SK-N-MC (cell line): ENCODE measurements around the gene SLCO4A1.

ENCODE experiments used
- DNase-seq: peaks from one replicate; pipeline ENCODE4 v3.0.0-alpha.2; 2011; ENCODE audit warnings: low read depth, low spot score
- H3K27ac ChIP-seq: fragments of 200-600 bp; sonication (generic); 2 replicates; pipeline ENCODE4 v1.5.1; 2016; ENCODE audit warnings: mixed run types
- H3K36me3 ChIP-seq: fragments of 200-600 bp; sonication (generic); 2 replicates; pipeline ENCODE4 v1.6.1; 2017; ENCODE audit warnings: antibody characterized with exemption, low read length, mixed read lengths; ENCODE audit not compliant: insufficient read depth
- H3K4me3 ChIP-seq: fragments of 200-600 bp; sonication (generic); 2 replicates; pipeline ENCODE4 v1.5.1; 2016
- H3K9ac ChIP-seq: fragments of 200-600 bp; sonication (generic); 2 replicates; pipeline ENCODE4 v1.8.0; 2017; ENCODE audit warnings: mixed run types, mixed read lengths; ENCODE audit not compliant: insufficient read length
- H3K9me3 ChIP-seq: fragments of 200-600 bp; sonication (generic); 2 replicates; pipeline ENCODE4 v1.6.1; 2017; ENCODE audit warnings: low read depth, mild to moderate bottlenecking, antibody characterized with exemption, low read length, moderate library complexity, mixed read lengths
- EZH2 ChIP-seq: fragments of 200-600 bp; sonication (generic); IDR thresholded peaks from one replicate; pipeline ENCODE4 v1.6.1; 2017; ENCODE audit warnings: antibody characterized with exemption
- FOXP2 ChIP-seq: optimal IDR thresholded peaks from 2 replicates; pipeline ENCODE3; 2011; ENCODE audit warnings: mild to moderate bottlenecking, moderate library complexity; ENCODE audit not compliant: insufficient read depth; ENCODE audit errors: extremely low read length, control extremely low read depth
- POLR2AphosphoS5 ChIP-seq: IDR thresholded peaks from 2 replicates; pipeline ENCODE4 v1.6.1; 2012; ENCODE audit warnings: mild to moderate bottlenecking, low read depth, low read length, borderline replicate concordance

Gene SLCO4A1

DNA sequence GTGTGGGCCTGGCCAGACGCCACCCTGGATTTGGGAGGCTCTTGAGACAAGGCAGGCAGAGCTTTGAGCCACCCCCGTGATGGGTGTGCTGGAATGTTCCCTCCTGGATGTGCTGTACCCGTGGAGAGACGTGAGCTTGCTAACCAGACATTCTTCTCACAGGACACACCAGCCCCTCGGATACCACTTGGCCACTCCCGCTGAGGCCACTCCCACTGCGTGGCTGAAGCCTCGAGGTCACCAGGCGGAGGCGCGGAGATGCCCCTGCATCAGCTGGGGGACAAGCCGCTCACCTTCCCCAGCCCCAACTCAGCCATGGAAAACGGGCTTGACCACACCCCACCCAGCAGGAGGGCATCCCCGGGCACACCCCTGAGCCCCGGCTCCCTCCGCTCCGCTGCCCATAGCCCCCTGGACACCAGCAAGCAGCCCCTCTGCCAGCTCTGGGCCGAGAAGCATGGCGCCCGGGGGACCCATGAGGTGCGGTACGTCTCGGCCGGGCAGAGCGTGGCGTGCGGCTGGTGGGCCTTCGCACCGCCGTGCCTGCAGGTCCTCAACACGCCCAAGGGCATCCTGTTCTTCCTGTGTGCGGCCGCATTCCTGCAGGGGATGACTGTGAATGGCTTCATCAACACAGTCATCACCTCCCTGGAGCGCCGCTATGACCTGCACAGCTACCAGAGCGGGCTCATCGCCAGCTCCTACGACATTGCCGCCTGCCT, 14.1 kb downstream of the SLCO4A1 start:
- Histone ChIP-seq H3K9me3 (no peaks in the 10 kb centered on the region), H3K27ac (no peak overlapping the region)
- DNase-seq, result no peak

GRCh38 chr20:62656919-62657588, 14.8 kb downstream of the SLCO4A1 start:
- Histone ChIP-seq H3K27ac (no peak overlapping the region), H3K36me3 (no peaks in the 10 kb centered on the region), H3K4me3 (no peak overlapping the region), H3K9ac (no peak overlapping the region), H3K9me3 (no peaks in the 10 kb centered on the region)
- no peak for TF ChIP-seq FOXP2
- no peak for TF ChIP-seq EZH2
- no peak for TF ChIP-seq POLR2AphosphoS5
- no peak for DNase-seq

More for the DNA sequence above, 14.1 kb downstream of the SLCO4A1 start:
- Histone ChIP-seq H3K36me3 (no peaks in the 10 kb centered on the region), H3K9ac (no peak overlapping the region), H3K4me3 (no peak overlapping the region)
- no peak for TF ChIP-seq EZH2

DNA sequence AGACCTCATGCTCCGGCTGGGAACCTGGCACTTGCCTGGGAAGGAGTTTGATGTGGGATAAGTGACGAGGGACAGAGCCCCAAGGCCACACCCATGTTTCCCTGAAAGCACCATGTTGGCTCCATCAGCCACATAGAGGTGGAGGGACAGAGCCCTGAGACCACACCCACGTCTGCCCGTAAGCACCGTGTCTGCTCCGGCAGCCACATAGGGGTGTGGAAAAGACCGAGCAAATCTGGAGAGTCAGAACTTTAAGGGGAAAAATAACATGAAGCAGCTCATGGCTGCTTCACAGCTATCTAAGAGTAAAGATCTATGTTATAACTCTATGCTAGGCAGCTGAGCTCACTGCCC, 15.3 kb downstream of the SLCO4A1 start:
- TF ChIP-seq FOXP2 (no peak), POLR2AphosphoS5 (no peak), EZH2 (no peak)
- Histone ChIP-seq H3K9ac (no peak overlapping the region), H3K4me3 (no peak overlapping the region), H3K9me3 (no peaks in the 10 kb centered on the region), H3K27ac (no peak overlapping the region), H3K36me3 (no peaks in the 10 kb centered on the region)
- DNase-seq, result no peak

DNA sequence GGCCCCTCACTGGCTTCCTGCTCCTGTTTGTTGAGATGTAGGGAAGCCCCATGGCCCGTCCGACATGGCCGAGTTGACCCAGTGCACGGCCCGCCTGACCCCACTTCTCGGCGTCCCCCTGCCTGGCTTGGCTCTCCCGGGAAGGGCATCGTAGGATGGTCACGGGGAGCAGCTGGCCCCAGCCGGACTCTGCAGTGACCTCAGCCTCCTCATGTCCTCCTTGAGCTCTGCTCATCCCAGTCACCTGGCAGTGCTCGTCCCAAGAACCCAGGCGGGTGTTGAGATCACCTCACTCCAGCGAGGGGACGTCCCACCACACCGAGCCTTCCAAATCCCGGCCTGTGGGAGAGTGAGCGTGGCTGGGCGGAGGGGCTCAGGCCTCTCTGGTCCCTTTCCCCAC, 15.7 kb downstream of the SLCO4A1 start:
- no peaks in the 10 kb centered on the region for H3K36me3 ChIP-seq
- no peak overlapping the region for H3K4me3 ChIP-seq
- H3K9me3 ChIP-seq, result no peaks in the 10 kb centered on the region
- H3K27ac ChIP-seq, result no peak overlapping the region
- no peak for TF ChIP-seq FOXP2
- TF ChIP-seq EZH2, result no peak
- no peak for TF ChIP-seq POLR2AphosphoS5
- H3K9ac ChIP-seq, result no peak overlapping the region
- DNase-seq, result no peak

- no peak overlapping the region for H3K9ac ChIP-seq
- TF ChIP-seq FOXP2 (no peak), POLR2AphosphoS5 (no peak), EZH2 (no peak)
- H3K9me3 ChIP-seq, result no peaks in the 10 kb centered on the region
- no peak overlapping the region for H3K4me3 ChIP-seq
- no peaks in the 10 kb centered on the region for H3K36me3 ChIP-seq
- no peak overlapping the region for H3K27ac ChIP-seq
- DNase-seq, result no peak
These were observed 16.4 kb downstream of the SLCO4A1 start for GRCh38 chr20:62658593-62659178.

- Histone ChIP-seq H3K4me3 (no peak overlapping the region), H3K36me3 (no peaks in the 10 kb centered on the region), H3K27ac (no peak overlapping the region), H3K9ac (no peak overlapping the region), H3K9me3 (no peaks in the 10 kb centered on the region)
- no peak for DNase-seq
- TF ChIP-seq FOXP2 (no peak), EZH2 (no peak), POLR2AphosphoS5 (no peak)
These were observed 17.4 kb downstream of the SLCO4A1 start for GRCh38 chr20:62659488-62660239.

- Histone ChIP-seq H3K4me3 (no peak overlapping the region), H3K36me3 (no peaks in the 10 kb centered on the region), H3K9me3 (no peaks in the 10 kb centered on the region), H3K9ac (no peak overlapping the region), H3K27ac (no peak overlapping the region)
- DNase-seq, result no peak
- no peak for TF ChIP-seq EZH2
- TF ChIP-seq POLR2AphosphoS5, result no peak
- no peak for TF ChIP-seq FOXP2
These were observed 17.9 kb downstream of the SLCO4A1 start for GRCh38 chr20:62660240-62660615.

DNA sequence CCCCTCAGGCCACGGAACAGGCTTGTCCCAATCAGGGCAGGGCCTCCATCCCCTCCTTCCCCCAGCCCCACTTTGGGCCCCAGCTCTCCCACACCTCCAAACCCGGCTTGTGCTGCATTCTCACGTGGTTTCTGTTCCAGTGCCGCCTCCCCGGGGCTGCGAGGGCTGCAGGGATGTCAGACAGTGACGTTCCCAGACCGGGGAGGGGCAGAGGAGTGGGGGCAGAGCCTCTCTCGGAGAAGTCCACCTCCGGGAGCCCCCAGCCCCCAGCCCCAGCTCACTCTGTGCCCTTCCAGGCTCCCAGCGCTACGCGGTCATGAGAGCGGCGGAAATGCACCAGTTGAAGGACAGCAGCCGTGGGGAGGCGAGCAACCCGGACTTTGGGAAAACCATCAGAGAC, 18.5 kb downstream of the SLCO4A1 start:
- no peak overlapping the region for H3K9ac ChIP-seq

More for the DNA sequence above, 18.5 kb downstream of the SLCO4A1 start:
- no peak for DNase-seq
- Histone ChIP-seq H3K4me3 (no peak overlapping the region), H3K27ac (no peak overlapping the region), H3K36me3 (no peaks in the 10 kb centered on the region), H3K9me3 (no peaks in the 10 kb centered on the region)
- TF ChIP-seq FOXP2 (no peak), POLR2AphosphoS5 (no peak), EZH2 (no peak)
